K562 (cell line): ENCODE measurements around the gene MAP4. TPM values are rescaled to one million over a fixed set of nuclear protein-coding genes. Genes with fewer than 3 reads are reported as not detected.

Experiments used
- ATAC-seq: fragments of 200-7000 bp; cut with Tn5 transposase; 3 replicates; pipeline ENCODE4 v1.9.1; 2020; ENCODE audit warnings: moderate library complexity
- BruUV-seq: library from RNA; stranded (reverse); fragments of 400-500 nt; replicated peaks from 2 replicates; lab custom pipeline; 2021; lab: Mats Ljungman, UMichigan
- CTCF ChIA-PET: fragments of 300-600 bp; formaldehyde crosslinking; extraction: SDS; loops from one replicate; lab custom pipeline; 2021; ENCODE audit warnings: low intra/inter-chr PET ratio; lab: Yijun Ruan, JAX
- POLR2A ChIA-PET: fragments of 300-600, 350-650 bp; sonication (Branson Sonifier 250); formaldehyde crosslinking; extraction: SDS; loops from one replicate; lab custom pipeline; 2021; ENCODE audit warnings: antibody characterized with exemption, inconsistent platforms; lab: Yijun Ruan, JAX
- DNase-seq, 4 experiments: peaks; one replicate each; pipeline versions ENCODE4 v3.0.0 to v3.0.0-alpha.2; 2011 to 2018; ENCODE audit warnings: low spot score in 3 of 4, mixed read lengths in 3 of 4; ENCODE audit errors: extremely low read depth in 1 of 4
- FAIRE-seq: peaks from 2 replicates; lab custom pipeline; 2011; peaks lifted over from hg19 to GRCh38; lab: Jason Lieb, UNC
- H2AFZ ChIP-seq: 2 replicates; pipeline ENCODE4 v1.6.0; 2011; ENCODE audit warnings: low read depth, low read length, control low read depth, inconsistent platforms
- H3K27ac ChIP-seq: fragments of 200-600 bp; 3 replicates; pipeline ENCODE4 v1.8.0; 2011; ENCODE audit warnings: low read depth, mild to moderate bottlenecking, control low read depth, inconsistent platforms, low read length, moderate library complexity, mixed read lengths; ENCODE audit errors: extremely low read depth
- H3K27me3 ChIP-seq, 2 experiments: fragments of 300-600 bp in 1 of 2; 2 replicates in 1 of 2; 3 replicates in 1 of 2; pipeline versions ENCODE4 v1.6.0 to v1.8.0; 2011; ENCODE audit warnings: inconsistent platforms in 2 of 2, low read length in 2 of 2, mild to moderate bottlenecking in 1 of 2, mixed read lengths in 1 of 2, moderate library complexity in 1 of 2; ENCODE audit not compliant: control insufficient read depth in 2 of 2, insufficient read depth in 2 of 2
- H3K36me3 ChIP-seq: fragments of 300-600 bp; 3 replicates; pipeline ENCODE4 v1.8.0; 2011; ENCODE audit warnings: mild to moderate bottlenecking, low read length, inconsistent platforms; ENCODE audit not compliant: control insufficient read depth, insufficient read depth
- H3K4me1 ChIP-seq, 2 experiments: fragments of 200-600 bp in 1 of 2; replicated peaks in 1 of 2; 2 replicates in 1 of 2; 3 replicates in 1 of 2; pipeline versions ENCODE4 v1.5.1 to v1.8.0; 2011; ENCODE audit warnings: inconsistent platforms in 2 of 2, low read length in 2 of 2, mild to moderate bottlenecking in 1 of 2, mixed read lengths in 1 of 2, moderate library complexity in 1 of 2; ENCODE audit not compliant: control insufficient read depth in 2 of 2, insufficient read depth in 2 of 2
- H3K4me2 ChIP-seq: 2 replicates; pipeline ENCODE4 v1.6.1; 2011; ENCODE audit warnings: low read length, control low read depth, inconsistent platforms, mixed read lengths; ENCODE audit not compliant: insufficient read depth
- H3K4me3 ChIP-seq: fragments of 200-600 bp; sonication (generic), shearing (Covaris generic); 2 replicates; pipeline ENCODE4 v1.5.1; 2016; ENCODE audit warnings: control low read depth, inconsistent platforms
- H3K79me2 ChIP-seq: fragments of 200-600 bp; 3 replicates; pipeline ENCODE4 v1.8.0; 2011; ENCODE audit warnings: low read length, inconsistent platforms; ENCODE audit not compliant: control insufficient read depth, insufficient read depth
- H3K9ac ChIP-seq, 2 experiments: 2 replicates each; pipeline versions ENCODE4 v1.6.0 to v1.6.1; 2011; ENCODE audit warnings: low read depth in 2 of 2, low read length in 2 of 2, control low read depth in 1 of 2, inconsistent platforms in 1 of 2, mild to moderate bottlenecking in 1 of 2, mixed read lengths in 1 of 2; ENCODE audit not compliant: insufficient read depth in 1 of 2
- H3K9me1 ChIP-seq: one replicate; pipeline ENCODE4 v1.6.0; 2011; ENCODE audit warnings: inconsistent platforms, mild to moderate bottlenecking, low read length, moderate library complexity; ENCODE audit not compliant: control insufficient read depth, insufficient read depth
- H3K9me3 ChIP-seq: replicated peaks from 2 replicates; pipeline ENCODE4 v1.5.1; 2011; ENCODE audit warnings: low read depth, low read length, inconsistent platforms; ENCODE audit not compliant: control insufficient read depth, insufficient read depth
- H4K20me1 ChIP-seq: replicated peaks from 2 replicates; pipeline ENCODE4 v1.6.1; 2011; ENCODE audit warnings: low read length, inconsistent platforms, mixed read lengths; ENCODE audit not compliant: control insufficient read depth, insufficient read depth
- CEBPB ChIP-seq: fragments of 450-650 bp; IDR thresholded peaks from 2 replicates; pipeline ENCODE4 v1.6.1; 2016; ENCODE audit warnings: missing genetic modification characterization, missing compliant biosample characterization
- SREBF2 ChIP-seq: sonication (generic); formaldehyde crosslinking; IDR thresholded peaks from 2 replicates; pipeline ENCODE4 v1.4.0; 2020; ENCODE audit warnings: mild to moderate bottlenecking, missing genetic modification reagents
- WGBS: fragments of 100-300 bp; shearing (Covaris generic); methylation state at CpG from one replicate; pipeline ENCODE4 v1.1.6; 2016; ENCODE audit warnings: low coverage, mixed read lengths; ENCODE audit not compliant: insufficient coverage; ENCODE audit errors: missing lambda C conversion rate; 5-methylcytosine and 5-hydroxymethylcytosine counted together
- in situ Hi-C: fragments of 300-500 bp; cut with MboI; formaldehyde crosslinking; loops from 4 replicates; pipeline ENCODE4 v1.15.0; 2018; ENCODE audit warnings: inconsistent platforms, mixed read lengths
- intact Hi-C: fragments of 100-400 bp; cut with micrococcal nuclease; formaldehyde crosslinking; loops from 2 replicates; pipeline ENCODE4 v1.14.2; 2022
- polyA plus RNA-seq, 8 experiments: library from polyadenylated mRNA; depleted of rRNA in 4 of 8; stranded (reverse) in 5 of 8; unstranded in 3 of 8; fragments of >200 nt; fragmentation: Nextera tagmentation in 2 of 8; fragmentation: Illumina TruSeq in 1 of 8; extraction: Ambion mirVana in 2 of 8; extraction: Trizol in 1 of 8; gene quantifications; 2 replicates each; pipeline versions ENCODE4 v1.2.1 to v1.2.3, GENCODE V29; 2011 to 2014; ENCODE audit warnings: inconsistent platforms in 1 of 8, missing spikeins in 1 of 8
- total RNA-seq, 7 experiments: library from RNA; depleted of rRNA in 6 of 7; stranded (reverse); fragments of >200 nt in 6 of 7; fragmentation: Illumina TruSeq in 2 of 7; extraction: Trizol in 2 of 7; gene quantifications; 2 replicates each; pipeline versions ENCODE4 v1.2.1 to v1.2.3, GENCODE V29; 2011 to 2021; ENCODE audit warnings: low replicate concordance in 1 of 7
- TF ChIP-seq, protein P1 (sequence below): fragments of 450-650 bp; IDR thresholded peaks from 2 replicates; pipeline ENCODE4 v1.7.0; 2016; ENCODE audit warnings: borderline replicate concordance
- TF ChIP-seq, protein P2 (sequence below): fragments of 250-450 bp; sonication (Bioruptor Pico); IDR thresholded peaks from 2 replicates; pipeline ENCODE4 v1.8.0; 2021; ENCODE audit warnings: borderline replicate concordance, mild to moderate bottlenecking, moderate library complexity; ENCODE audit not compliant: poor library complexity, severe bottlenecking

MAP4 gene
- total and polyA plus RNA-seq, 9 of the 15 experiments (the other 6 are each of a cell fraction or from before 2014, with no cell fraction given) = 13.3 to 141 (median 36.8) TPM

DNA sequence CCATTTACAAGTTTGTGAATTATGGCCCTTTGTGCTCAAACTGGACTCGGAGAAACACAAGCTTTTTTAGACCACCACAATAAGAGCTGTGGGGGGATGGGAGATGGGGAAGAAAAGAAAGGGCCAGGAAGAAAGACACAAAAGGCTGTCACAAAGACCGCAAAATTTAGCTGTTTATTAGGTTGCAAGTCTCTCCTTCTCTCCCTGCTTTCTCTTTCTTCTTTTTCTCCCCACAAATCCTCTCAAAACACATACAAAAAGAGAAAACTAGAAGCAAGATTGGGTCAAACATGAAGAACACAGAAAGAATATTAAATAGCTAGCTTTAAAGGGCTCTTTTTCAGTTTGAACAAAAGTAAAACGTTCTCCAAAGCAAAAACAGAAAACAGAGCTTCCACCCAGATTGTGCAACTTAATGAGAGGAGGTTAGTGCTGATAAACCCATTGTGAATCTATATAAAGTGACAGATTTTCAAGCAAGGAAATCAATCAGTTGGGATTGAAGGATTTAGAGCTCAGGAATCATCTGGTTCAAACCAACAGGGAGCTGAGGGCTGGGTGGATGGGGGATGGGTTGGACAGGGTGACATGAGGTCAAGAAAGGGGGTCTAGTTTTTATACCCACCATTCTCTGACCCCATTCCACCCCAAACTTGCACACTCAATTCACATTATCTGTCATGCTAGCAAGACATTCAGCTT is 125.9 kb downstream of the MAP4 start:
- CTCF ChIA-PET = no interaction called here
- Histone ChIP-seq H3K9ac (no peak overlapping the region), H3K4me3 (no peak overlapping the region), H4K20me1 (no peaks in the 10 kb centered on the region; the same call in 1 of the 2 replicates), H3K27ac (no peak overlapping the region), H3K36me3 (peaks cover 49% of the 10 kb centered on the region; the same call in 2 of the 3 replicates), H3K9me1 (no peaks in the 10 kb centered on the region), H2AFZ (no peak overlapping the region), H3K9me3 (no peaks in the 10 kb centered on the region), H3K4me2 (no peak overlapping the region), H3K4me1 (no peaks in the 10 kb centered on the region; a peak in 1 of 5 replicates), H3K27me3 (no peaks in the 10 kb centered on the region), H3K79me2 (no peaks in the 10 kb centered on the region)
- in situ Hi-C loops (no loop called here), intact Hi-C loops (no loop called here)
- no peak for DNase-seq
- no peak for FAIRE-seq
- TSS peak; percentile 15 for BruUV-seq
- TF ChIP-seq SREBF2 (no peak), CEBPB (tag) (peak; percentile 40; the same call in 1 of the 2 replicates)
- TF ChIP-seq, protein P1, sequence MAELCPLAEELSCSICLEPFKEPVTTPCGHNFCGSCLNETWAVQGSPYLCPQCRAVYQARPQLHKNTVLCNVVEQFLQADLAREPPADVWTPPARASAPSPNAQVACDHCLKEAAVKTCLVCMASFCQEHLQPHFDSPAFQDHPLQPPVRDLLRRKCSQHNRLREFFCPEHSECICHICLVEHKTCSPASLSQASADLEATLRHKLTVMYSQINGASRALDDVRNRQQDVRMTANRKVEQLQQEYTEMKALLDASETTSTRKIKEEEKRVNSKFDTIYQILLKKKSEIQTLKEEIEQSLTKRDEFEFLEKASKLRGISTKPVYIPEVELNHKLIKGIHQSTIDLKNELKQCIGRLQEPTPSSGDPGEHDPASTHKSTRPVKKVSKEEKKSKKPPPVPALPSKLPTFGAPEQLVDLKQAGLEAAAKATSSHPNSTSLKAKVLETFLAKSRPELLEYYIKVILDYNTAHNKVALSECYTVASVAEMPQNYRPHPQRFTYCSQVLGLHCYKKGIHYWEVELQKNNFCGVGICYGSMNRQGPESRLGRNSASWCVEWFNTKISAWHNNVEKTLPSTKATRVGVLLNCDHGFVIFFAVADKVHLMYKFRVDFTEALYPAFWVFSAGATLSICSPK = no peak
- TF ChIP-seq, protein P2, sequence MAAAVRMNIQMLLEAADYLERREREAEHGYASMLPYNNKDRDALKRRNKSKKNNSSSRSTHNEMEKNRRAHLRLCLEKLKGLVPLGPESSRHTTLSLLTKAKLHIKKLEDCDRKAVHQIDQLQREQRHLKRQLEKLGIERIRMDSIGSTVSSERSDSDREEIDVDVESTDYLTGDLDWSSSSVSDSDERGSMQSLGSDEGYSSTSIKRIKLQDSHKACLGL (CRISPR knock-in tag) = no peak
- WGBS = 77% methylated on average over 3 of the region's 3 CpGs
- no peak for ATAC-seq
- POLR2A ChIA-PET = interaction anchor here (0.6 to 1.4 kb wide), 5 partner anchors 10 to 682 kb away, joined by 3 to 5 read pairs (median 3); no protein-coding TSS in a partner anchor
